WI38 (cell line): ENCODE measurements around the gene DLST.

Experiments
- H3K4me3 ChIP-seq: 2 replicates; pipeline ENCODE4 v1.5.1; 2011; ENCODE audit warnings: low read depth, mild to moderate bottlenecking, control low read depth, low read length
- TF ChIP-seq, protein P1 (sequence below): IDR thresholded peaks from 2 replicates; pipeline ENCODE4 v1.5.1; 2012; ENCODE audit warnings: low read depth, mild to moderate bottlenecking, control low read depth, low read length

DLST gene

GRCh38 chr14:74881431-74882102, at the start of gene DLST:
TSS of gene DLST (plus strand) at chr14:74881916. CDS start at chr14:74881954, 38 bp downstream.
- TF ChIP-seq, protein P1, sequence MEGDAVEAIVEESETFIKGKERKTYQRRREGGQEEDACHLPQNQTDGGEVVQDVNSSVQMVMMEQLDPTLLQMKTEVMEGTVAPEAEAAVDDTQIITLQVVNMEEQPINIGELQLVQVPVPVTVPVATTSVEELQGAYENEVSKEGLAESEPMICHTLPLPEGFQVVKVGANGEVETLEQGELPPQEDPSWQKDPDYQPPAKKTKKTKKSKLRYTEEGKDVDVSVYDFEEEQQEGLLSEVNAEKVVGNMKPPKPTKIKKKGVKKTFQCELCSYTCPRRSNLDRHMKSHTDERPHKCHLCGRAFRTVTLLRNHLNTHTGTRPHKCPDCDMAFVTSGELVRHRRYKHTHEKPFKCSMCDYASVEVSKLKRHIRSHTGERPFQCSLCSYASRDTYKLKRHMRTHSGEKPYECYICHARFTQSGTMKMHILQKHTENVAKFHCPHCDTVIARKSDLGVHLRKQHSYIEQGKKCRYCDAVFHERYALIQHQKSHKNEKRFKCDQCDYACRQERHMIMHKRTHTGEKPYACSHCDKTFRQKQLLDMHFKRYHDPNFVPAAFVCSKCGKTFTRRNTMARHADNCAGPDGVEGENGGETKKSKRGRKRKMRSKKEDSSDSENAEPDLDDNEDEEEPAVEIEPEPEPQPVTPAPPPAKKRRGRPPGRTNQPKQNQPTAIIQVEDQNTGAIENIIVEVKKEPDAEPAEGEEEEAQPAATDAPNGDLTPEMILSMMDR, result no peak
- H3K4me3 ChIP-seq, result peak within 1 kb of the TSS; percentile 93

GRCh38 chr14:74832849-74833248, 48.9 kb upstream of the DLST start:
- TF ChIP-seq, protein P1, result no peak
- no peak overlapping the region for H3K4me3 ChIP-seq

DNA sequence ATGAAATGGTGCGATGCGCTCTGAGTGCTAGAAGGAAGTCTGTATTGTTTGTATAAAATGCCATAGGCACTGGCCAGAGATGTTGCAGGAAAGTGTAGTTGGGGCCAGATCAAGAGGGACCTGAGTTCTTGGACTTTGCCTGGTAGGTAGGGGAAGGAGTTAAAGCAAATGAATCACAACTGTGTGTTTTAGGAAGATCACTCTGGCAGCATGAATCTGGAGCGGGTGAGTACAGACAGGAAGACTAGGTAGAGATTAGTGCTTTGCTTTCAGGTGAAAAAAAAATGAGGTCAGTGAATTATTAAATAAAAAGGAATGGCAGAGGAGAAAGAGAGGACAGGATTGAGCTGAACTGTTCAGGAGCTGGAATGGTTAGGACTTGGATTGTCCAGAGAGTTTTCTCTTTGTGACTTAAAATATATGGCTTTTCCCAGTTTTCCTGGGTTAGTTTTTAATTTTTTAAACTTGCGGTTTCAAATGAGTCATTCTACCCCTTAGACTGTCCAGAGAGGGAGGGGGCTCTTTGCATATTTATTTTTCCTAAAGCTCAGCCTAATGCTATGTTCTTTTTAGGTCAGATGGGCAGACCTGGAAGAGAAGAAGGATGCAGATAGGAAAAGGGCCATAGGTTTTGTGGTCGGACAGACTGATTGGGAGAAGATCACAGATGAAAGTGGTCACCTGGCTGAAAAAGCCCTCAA, 46.9 kb upstream of the DLST start:
- H3K4me3 ChIP-seq, result no peak overlapping the region
- TF ChIP-seq, protein P1, result no peak

- no peak overlapping the region for H3K4me3 ChIP-seq
Measured at GRCh38 chr14:74835645-74836250, 46.0 kb upstream of the DLST start.

DNA sequence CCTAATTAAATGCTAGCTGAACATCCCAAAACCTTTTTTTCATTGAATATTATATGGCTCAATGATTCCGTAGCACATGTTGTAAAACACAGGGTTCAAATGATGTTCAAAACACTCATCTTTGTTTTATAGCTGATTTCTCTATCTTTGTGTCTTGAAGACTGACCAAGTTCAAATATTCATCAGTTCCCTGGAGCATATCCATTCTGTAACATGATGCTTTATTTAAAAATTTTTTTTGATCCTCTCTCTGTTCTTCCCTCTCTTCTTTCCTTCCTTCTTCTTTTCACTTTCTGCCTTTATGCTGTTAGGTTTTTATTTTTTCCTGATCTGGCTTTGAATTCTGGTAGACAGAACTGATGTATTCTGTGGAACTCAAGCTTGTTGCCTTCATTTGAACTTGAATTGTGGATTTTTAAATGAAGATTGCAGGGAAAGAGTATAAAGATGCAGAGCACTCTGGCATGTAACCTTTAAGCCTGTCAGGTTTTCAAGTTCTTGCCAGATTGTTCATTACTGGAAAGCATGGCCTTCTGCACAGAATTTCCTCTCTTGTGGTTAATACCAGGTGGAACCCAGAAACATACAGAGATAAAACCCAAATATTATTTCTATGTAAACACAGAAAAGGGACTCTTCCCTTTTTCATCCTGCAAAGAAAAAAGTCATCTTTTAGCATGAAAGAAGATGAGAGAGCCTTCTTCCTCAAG, 45.3 kb upstream of the DLST start:
- TF ChIP-seq, protein P1, result no peak
- no peak overlapping the region for H3K4me3 ChIP-seq

More at GRCh38 chr14:74835645-74836250, 46.0 kb upstream of the DLST start:
- TF ChIP-seq, protein P1, result no peak

DNA sequence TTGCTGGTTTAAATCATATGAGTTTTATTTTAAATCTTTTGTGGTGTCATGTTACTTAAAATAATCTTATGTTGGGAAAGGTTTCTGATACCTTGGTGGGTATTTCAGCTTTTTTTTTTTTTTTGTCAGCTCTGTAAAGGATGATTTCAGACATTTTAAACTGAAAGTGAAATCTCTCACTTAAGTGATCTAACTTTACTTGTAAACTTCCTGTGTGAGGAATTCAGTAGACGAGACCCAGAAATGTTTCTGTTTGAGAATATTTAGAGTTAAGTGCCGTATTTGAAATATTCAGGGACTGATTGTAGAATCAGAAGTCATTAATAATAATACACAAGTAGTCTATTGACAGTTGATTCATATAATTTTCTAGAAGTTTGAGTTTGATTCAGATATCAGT, 43.5 kb upstream of the DLST start:
- TF ChIP-seq, protein P1, result no peak
- H3K4me3 ChIP-seq, result no peak overlapping the region
